IPS DF 6.9 (cell line): ENCODE measurements around the gene FAM240B.

ENCODE experiments used
- DNase-seq: peaks from one replicate; pipeline ENCODE4 v3.0.0-alpha.2; 2013; ENCODE audit warnings: low read depth, low spot score
- H3K27ac ChIP-seq: one replicate; pipeline ENCODE4 v1.5.1; 2013; ENCODE audit warnings: low read length, control low read depth
- H3K27me3 ChIP-seq: 2 replicates; pipeline ENCODE4 v1.6.1; 2013; ENCODE audit warnings: mild to moderate bottlenecking, low read length; ENCODE audit not compliant: control insufficient read depth, insufficient read depth
- H3K36me3 ChIP-seq: 2 replicates; pipeline ENCODE4 v1.6.1; 2013; ENCODE audit warnings: low read length; ENCODE audit not compliant: control insufficient read depth, insufficient read depth
- H3K4me1 ChIP-seq: 2 replicates; pipeline ENCODE4 v1.6.1; 2013; ENCODE audit warnings: low read length; ENCODE audit not compliant: control insufficient read depth, insufficient read depth
- H3K4me3 ChIP-seq: 2 replicates; pipeline ENCODE4 v1.5.1; 2013; ENCODE audit warnings: mild to moderate bottlenecking, low read length
- H3K9me3 ChIP-seq: 2 replicates; pipeline ENCODE4 v1.6.1; 2013; ENCODE audit warnings: low read length, inconsistent platforms; ENCODE audit not compliant: control insufficient read depth, insufficient read depth
- WGBS: extraction: QIAGEN DNeasy Blood & Tissue Kit; methylation state at CpG from one replicate; pipeline ENCODE4 v1.1.7; 2013; ENCODE audit warnings: mixed read lengths, missing lambda C conversion rate; ENCODE audit not compliant: insufficient read length, insufficient coverage; 5-methylcytosine and 5-hydroxymethylcytosine counted together

Gene FAM240B

DNA sequence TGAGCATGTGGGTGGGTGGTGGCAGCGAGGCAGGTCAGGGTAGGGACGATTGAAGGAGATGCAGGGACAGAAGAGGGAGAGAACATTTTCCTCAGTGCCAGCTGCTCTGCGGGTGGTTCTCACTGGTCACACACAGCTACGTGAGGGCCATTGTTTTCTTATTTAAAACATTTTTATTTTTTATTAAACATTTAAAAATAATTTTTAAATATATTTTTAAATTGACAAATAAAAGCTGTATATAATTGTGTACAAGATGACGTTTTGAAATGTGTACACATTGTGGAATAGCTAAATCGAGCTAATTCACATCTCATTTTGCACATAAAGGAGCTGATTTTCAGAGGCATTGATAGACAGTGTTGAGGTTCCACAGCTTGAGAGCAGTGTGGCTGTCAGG is 14.0 kb downstream of the FAM240B start:
- Histone ChIP-seq H3K27ac (no peak overlapping the region), H3K9me3 (no peaks in the 10 kb centered on the region), H3K36me3 (no peaks in the 10 kb centered on the region), H3K4me3 (no peak overlapping the region), H3K4me1 (peaks cover 3% of the 10 kb centered on the region; the same call in 1 of the 2 replicates), H3K27me3 (no peaks in the 10 kb centered on the region)
- no peak for DNase-seq
- WGBS = no CpG with 5 or more reads among the region's 6 CpGs

- H3K36me3 ChIP-seq = no peaks in the 10 kb centered on the region
- no peak overlapping the region for H3K4me3 ChIP-seq
- no peak overlapping the region for H3K27ac ChIP-seq
- no peak for DNase-seq
- no peaks in the 10 kb centered on the region for H3K27me3 ChIP-seq
- WGBS = no CpG with 5 or more reads among the region's 1 CpG
- H3K9me3 ChIP-seq = no peaks in the 10 kb centered on the region
- no peaks in the 10 kb centered on the region for H3K4me1 ChIP-seq
Observed at GRCh38 chr9:38700695-38701094, 19.2 kb downstream of the FAM240B start.

GRCh38 chr9:38699337-38699736 is 20.6 kb downstream of the FAM240B start:
- Histone ChIP-seq H3K27me3 (no peaks in the 10 kb centered on the region), H3K4me1 (no peaks in the 10 kb centered on the region), H3K27ac (no peak overlapping the region), H3K4me3 (no peak overlapping the region), H3K9me3 (no peaks in the 10 kb centered on the region), H3K36me3 (no peaks in the 10 kb centered on the region)
- no peak for DNase-seq
- WGBS = no CpG with 5 or more reads among the region's 7 CpGs

DNA sequence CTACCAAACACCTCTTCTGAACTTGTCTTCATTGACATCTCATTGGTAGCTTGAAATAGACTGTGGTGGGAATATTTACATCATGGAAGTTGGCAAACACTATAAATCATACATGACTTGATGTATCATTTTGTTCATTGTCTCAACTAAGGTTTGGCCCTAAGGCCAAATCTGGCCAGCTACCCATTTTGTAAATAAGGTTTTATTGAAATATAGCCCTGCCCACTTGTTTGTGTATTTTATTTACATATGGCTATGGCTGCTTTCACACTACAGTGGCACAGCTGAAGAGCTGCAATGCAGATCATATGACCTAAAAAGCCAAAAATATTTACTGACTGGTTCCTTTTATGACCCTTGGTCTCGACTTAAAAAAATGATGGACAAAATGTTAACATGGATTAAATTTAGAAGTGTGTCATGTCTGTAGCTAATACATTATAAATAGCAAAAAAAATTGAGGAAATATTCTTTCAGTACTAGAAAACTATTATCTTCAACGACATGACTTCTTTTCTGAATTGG is 22.1 kb downstream of the FAM240B start:
- no peak overlapping the region for H3K4me3 ChIP-seq
- no peaks in the 10 kb centered on the region for H3K9me3 ChIP-seq
- H3K27me3 ChIP-seq = no peaks in the 10 kb centered on the region
- H3K4me1 ChIP-seq = no peaks in the 10 kb centered on the region
- H3K27ac ChIP-seq = no peak overlapping the region
- WGBS = no CpG with 5 or more reads among the region's 2 CpGs
- DNase-seq = no peak
- no peaks in the 10 kb centered on the region for H3K36me3 ChIP-seq

DNA sequence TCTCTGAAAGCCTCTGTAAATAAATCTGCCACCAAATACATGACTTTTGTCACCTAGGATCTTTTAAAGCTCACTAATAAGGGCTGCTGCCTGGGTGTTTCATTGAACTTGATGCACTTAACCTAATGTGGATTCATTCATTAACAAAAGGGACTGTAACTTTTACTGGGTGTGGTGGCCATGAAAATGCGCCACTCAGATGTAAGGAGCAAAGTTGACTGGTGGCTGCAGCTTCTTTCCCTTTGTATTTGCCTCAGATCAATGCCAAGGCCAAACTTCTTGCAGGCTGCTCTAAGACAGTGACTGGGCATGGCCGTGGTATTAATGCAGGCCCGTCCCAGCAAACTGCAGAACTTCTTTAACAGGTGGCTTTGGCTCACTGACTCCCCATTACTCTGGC is 22.9 kb downstream of the FAM240B start:
- Histone ChIP-seq H3K4me1 (0 out of 2 replicates have a peak, but pooled peaks cover 1% of the 10 kb centered on the region), H3K9me3 (no peaks in the 10 kb centered on the region), H3K27me3 (no peaks in the 10 kb centered on the region), H3K4me3 (no peak overlapping the region), H3K27ac (no peak overlapping the region), H3K36me3 (no peaks in the 10 kb centered on the region)
- WGBS = no CpG with 5 or more reads among the region's 3 CpGs
- DNase-seq = no peak

GRCh38 chr9:38694676-38695075 is 25.3 kb downstream of the FAM240B start:
- DNase-seq = no peak
- Histone ChIP-seq H3K36me3 (no peaks in the 10 kb centered on the region), H3K4me3 (no peak overlapping the region), H3K9me3 (no peaks in the 10 kb centered on the region), H3K27ac (no peak overlapping the region), H3K27me3 (no peaks in the 10 kb centered on the region), H3K4me1 (peaks cover 5% of the 10 kb centered on the region; the same call in 1 of the 2 replicates)
- WGBS = no CpG with 5 or more reads among the region's 10 CpGs

DNA sequence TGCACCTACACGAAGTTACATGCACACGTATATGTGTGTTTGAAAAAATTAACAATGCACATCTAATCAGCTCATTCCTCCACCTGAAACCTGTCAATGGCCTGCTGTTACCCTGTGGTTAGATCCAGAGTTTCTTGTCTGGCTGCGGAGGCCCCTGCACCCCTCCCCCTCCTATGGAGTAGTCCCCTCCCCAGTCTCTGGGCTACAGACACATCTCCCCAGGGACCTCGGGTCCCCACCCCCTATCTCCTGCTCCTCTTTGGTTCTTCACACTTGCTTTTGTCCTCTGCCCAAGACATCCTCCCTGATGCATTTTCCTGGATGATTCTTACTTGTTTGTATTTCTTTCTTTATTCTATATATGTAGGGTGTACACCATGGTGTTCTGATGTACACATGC is 27.2 kb downstream of the FAM240B start:
- DNase-seq = no peak
- no peaks in the 10 kb centered on the region for H3K36me3 ChIP-seq
- H3K27me3 ChIP-seq = no peaks in the 10 kb centered on the region
- H3K9me3 ChIP-seq = no peaks in the 10 kb centered on the region
- no peak overlapping the region for H3K4me3 ChIP-seq
- no CpG with 5 or more reads among the region's 4 CpGs for WGBS
- H3K4me1 ChIP-seq = peaks cover 5% of the 10 kb centered on the region; the same call in 1 of the 2 replicates
- no peak overlapping the region for H3K27ac ChIP-seq

- Histone ChIP-seq H3K4me1 (peaks cover 10% of the 10 kb centered on the region), H3K4me3 (no peak overlapping the region), H3K36me3 (no peaks in the 10 kb centered on the region), H3K27me3 (no peaks in the 10 kb centered on the region), H3K9me3 (no peaks in the 10 kb centered on the region), H3K27ac (no peak overlapping the region)
- DNase-seq = no peak
- WGBS = no CpG with 5 or more reads among the region's 3 CpGs
Observed at GRCh38 chr9:38690574-38690973, 29.4 kb downstream of the FAM240B start.

- Histone ChIP-seq H3K27ac (no peak overlapping the region), H3K27me3 (no peaks in the 10 kb centered on the region), H3K9me3 (no peaks in the 10 kb centered on the region), H3K4me3 (no peak overlapping the region), H3K36me3 (no peaks in the 10 kb centered on the region), H3K4me1 (peaks cover 13% of the 10 kb centered on the region)
- DNase-seq = peak; percentile 68
- WGBS = no CpG with 5 or more reads among the region's 5 CpGs
Observed at GRCh38 chr9:38689678-38690077, 30.3 kb downstream of the FAM240B start.

- Histone ChIP-seq H3K27ac (no peak overlapping the region), H3K9me3 (no peaks in the 10 kb centered on the region), H3K36me3 (no peaks in the 10 kb centered on the region), H3K4me1 (peaks cover 13% of the 10 kb centered on the region), H3K4me3 (no peak overlapping the region), H3K27me3 (no peaks in the 10 kb centered on the region)
- WGBS = no CpG with 5 or more reads among the region's 8 CpGs
- DNase-seq = no peak
Observed at GRCh38 chr9:38687992-38688391, 31.9 kb downstream of the FAM240B start.

GRCh38 chr9:38687389-38687842 is 32.5 kb downstream of the FAM240B start:
- no peak for DNase-seq
- no CpG with 5 or more reads among the region's 21 CpGs for WGBS
- H3K9me3 ChIP-seq = no peaks in the 10 kb centered on the region
- no peaks in the 10 kb centered on the region for H3K27me3 ChIP-seq
- H3K4me3 ChIP-seq = no peak overlapping the region
- no peak overlapping the region for H3K27ac ChIP-seq
- no peaks in the 10 kb centered on the region for H3K36me3 ChIP-seq
- peaks cover 13% of the 10 kb centered on the region for H3K4me1 ChIP-seq
